Uterus (tissue), 4 donors: Measurements from ENCODE around the gene HOXB4. TPM values are rescaled to one million over a fixed set of nuclear protein-coding genes. Genes with fewer than 3 reads are reported as not detected.

Experiments used
- DNase-seq, 2 donors: peaks; one replicate each; pipeline ENCODE4 v3.0.0-alpha.2; 2019 to 2020
- H3K27ac ChIP-seq, 2 donors: fragments of 200-600 bp; sonication (generic); 1 replicate in 1 of 2; 2 replicates in 1 of 2; pipeline ENCODE4 v1.5.1; 2016 to 2018
- H3K27me3 ChIP-seq, 2 donors: fragments of 200-600 bp; sonication (generic); one replicate each; pipeline ENCODE4 v1.5.1; 2018 to 2019; ENCODE audit warnings: control low read depth in 1 of 2
- H3K36me3 ChIP-seq, 2 donors: fragments of 200-600 bp; sonication (generic); one replicate each; pipeline ENCODE4 v1.5.1; 2019; ENCODE audit warnings: control low read depth in 1 of 2
- H3K4me1 ChIP-seq, 2 donors: fragments of 200-600 bp; sonication (generic); one replicate each; pipeline ENCODE4 v1.5.1; 2018 to 2019; ENCODE audit warnings: control low read depth in 1 of 2
- H3K4me3 ChIP-seq, 2 donors: fragments of 200-600 bp; sonication (generic); 1 replicate in 1 of 2; 2 replicates in 1 of 2; pipeline ENCODE4 v1.5.1; 2018 to 2019; ENCODE audit warnings: mild to moderate bottlenecking in 1 of 2
- H3K9me3 ChIP-seq, 2 donors: fragments of 200-600 bp; sonication (generic); one replicate each; pipeline ENCODE4 v1.5.1; 2019; ENCODE audit warnings: control low read depth in 1 of 2
- POLR2A ChIP-seq, 2 donors: fragments of 450-650 bp; IDR thresholded peaks; one replicate each; pipeline ENCODE4 v1.6.1; 2016; ENCODE audit warnings: antibody characterized with exemption in 2 of 2, mild to moderate bottlenecking in 1 of 2, moderate library complexity in 1 of 2
- intact Hi-C: fragments of 100-400 bp; cut with DNase I; formaldehyde crosslinking; loops from one replicate; pipeline ENCODE4 v1.15.1; 2023; ENCODE audit warnings: low total_unique reads
- total RNA-seq, 4 donors: library from RNA; depleted of rRNA in 3 of 4; stranded (reverse); fragments of >200 nt in 3 of 4; gene quantifications; one replicate each; pipeline versions ENCODE4 v1.1.0 to v1.2.4, GENCODE V29; 2014 to 2023
- TF ChIP-seq, protein P1 (sequence below), 4 experiments: fragments of 200-600 bp in 2 of 4; fragments of 450-650 bp in 2 of 4; sonication (generic) in 2 of 4; IDR thresholded peaks; one replicate each; pipeline ENCODE4 v1.5.1; 2016 to 2019; ENCODE audit warnings: antibody characterized with exemption in 4 of 4, mild to moderate bottlenecking in 2 of 4, moderate library complexity in 1 of 4
- donor health status: DM: yes; HTN: yes; CAD: no.

Gene HOXB4
- total RNA-seq, 4 donors from 2014 or later: 0.88 to 6.9 (median 5.5) TPM; not detected in 1

DNA sequence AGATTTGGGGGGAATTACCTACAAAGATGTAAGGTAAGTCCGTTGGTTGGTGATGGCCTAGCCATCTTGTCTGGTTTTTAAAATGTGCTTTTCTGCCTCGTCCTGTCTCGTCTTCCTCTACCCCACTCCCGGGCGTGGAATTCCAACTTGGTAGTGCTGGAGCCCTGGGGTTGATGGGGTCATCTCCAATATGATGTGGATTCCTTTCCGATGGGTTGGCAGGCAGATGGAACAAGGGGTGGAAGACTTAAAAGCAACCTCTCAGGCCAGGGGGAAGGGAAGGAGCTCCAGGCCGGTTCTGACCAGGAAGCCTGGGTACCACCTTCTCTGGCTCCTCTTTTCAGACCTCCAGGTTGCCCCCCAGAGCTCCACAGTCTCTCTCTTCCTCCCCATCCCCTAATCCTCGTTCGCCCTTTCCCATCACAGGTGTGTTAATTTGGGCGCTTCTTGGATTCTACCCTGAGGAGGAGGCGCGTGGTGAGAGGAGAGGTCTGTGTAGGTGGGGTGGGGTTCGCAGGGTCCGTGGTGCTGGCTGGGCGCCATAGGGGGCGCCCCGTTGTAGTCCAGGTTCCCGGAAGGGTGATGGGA lies 28.1 kb downstream of the HOXB4 start:
- Histone ChIP-seq H3K27ac (no peak overlapping the region), H3K36me3 (no peaks in the 10 kb centered on the region), H3K9me3 (no peaks in the 10 kb centered on the region), H3K4me3 (no peak overlapping the region), H3K4me1 (peaks cover 15% of the 10 kb centered on the region in 2 donors), H3K27me3 (no peaks in the 10 kb centered on the region)
- intact Hi-C loops: no loop called here
- DNase-seq: no peak
- TF ChIP-seq, protein P1, sequence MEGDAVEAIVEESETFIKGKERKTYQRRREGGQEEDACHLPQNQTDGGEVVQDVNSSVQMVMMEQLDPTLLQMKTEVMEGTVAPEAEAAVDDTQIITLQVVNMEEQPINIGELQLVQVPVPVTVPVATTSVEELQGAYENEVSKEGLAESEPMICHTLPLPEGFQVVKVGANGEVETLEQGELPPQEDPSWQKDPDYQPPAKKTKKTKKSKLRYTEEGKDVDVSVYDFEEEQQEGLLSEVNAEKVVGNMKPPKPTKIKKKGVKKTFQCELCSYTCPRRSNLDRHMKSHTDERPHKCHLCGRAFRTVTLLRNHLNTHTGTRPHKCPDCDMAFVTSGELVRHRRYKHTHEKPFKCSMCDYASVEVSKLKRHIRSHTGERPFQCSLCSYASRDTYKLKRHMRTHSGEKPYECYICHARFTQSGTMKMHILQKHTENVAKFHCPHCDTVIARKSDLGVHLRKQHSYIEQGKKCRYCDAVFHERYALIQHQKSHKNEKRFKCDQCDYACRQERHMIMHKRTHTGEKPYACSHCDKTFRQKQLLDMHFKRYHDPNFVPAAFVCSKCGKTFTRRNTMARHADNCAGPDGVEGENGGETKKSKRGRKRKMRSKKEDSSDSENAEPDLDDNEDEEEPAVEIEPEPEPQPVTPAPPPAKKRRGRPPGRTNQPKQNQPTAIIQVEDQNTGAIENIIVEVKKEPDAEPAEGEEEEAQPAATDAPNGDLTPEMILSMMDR (IDR thresholded peaks at IDR 0.05): no peak
- TF ChIP-seq POLR2A (IDR thresholded peaks at IDR 0.05): no peak

DNA sequence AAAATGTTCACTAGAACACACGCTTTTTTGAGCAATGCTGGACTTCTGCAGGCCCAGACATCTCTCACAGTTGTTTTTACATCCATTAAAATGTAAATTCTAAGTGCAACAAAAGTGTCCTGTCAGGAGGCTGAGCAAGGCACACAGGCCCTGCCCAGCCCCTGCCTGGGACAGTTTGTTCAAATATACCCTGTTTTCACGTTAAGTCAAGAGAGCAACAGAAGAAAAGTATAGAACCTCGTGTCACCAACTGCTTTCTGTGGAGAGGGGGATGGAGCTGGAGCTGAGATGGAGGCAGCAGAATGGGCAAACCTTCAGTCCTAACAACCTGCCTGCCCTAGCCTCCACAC lies 28.9 kb downstream of the HOXB4 start:
- peak overlapping the region in 1 of 2 donors; percentile 93 for H3K27ac ChIP-seq
- no peak for TF ChIP-seq POLR2A (IDR thresholded peaks at IDR 0.05)
- TF ChIP-seq, protein P1 (IDR thresholded peaks at IDR 0.05): no peak

DNA sequence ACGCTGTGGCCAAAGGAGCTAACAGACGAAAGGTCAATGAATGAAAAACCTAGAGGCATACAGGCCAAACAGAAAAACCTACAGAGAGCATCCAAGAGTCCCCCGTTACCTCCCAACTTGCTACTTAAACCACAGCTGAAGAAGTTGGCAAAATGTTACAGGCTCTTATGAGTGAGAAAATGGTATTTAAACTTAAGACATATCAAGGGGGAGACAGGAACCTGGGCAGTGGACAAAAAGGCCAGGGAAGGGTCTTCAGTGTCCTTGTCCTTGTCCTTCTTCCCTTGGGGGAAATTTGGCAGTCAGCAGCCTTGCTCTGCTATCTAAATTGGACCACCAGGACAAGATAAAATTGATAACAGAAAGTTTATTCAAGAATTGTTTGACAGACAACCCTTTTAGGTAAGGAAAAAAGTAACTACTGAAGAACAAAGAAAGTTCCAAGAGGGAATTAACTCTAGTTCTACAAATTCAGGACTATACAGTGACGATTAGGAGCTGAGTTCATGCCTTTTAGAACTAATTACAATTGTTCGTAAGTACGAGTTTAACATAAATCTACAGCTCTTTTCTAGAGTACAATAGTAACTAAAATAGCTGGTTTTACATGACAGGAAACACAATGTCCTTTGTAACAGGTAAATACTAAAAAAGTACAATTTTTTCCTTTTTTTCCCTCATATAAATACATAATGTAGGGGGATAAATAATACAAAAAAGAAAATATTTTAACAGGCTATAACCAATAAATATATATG lies 29.4 kb downstream of the HOXB4 start:
- TF ChIP-seq, protein P1 (IDR thresholded peaks at IDR 0.05): no peak
- TF ChIP-seq POLR2A (IDR thresholded peaks at IDR 0.05): no peak
- intact Hi-C loops: no loop called here
- no peaks in the 10 kb centered on the region for H3K27me3 ChIP-seq
- DNase-seq: no peak
- H3K4me1 ChIP-seq: peaks cover 12 to 17% of the 10 kb centered on the region in 2 donors
- peak overlapping the region; percentile 93 to 97 for H3K27ac ChIP-seq
- H3K9me3 ChIP-seq: no peaks in the 10 kb centered on the region
- H3K4me3 ChIP-seq: no peak overlapping the region
- no peaks in the 10 kb centered on the region for H3K36me3 ChIP-seq

More for the DNA sequence above, 28.9 kb downstream of the HOXB4 start:
- H3K9me3 ChIP-seq: no peaks in the 10 kb centered on the region
- H3K36me3 ChIP-seq: no peaks in the 10 kb centered on the region
- intact Hi-C loops: no loop called here
- no peaks in the 10 kb centered on the region for H3K27me3 ChIP-seq
- H3K4me3 ChIP-seq: no peak overlapping the region
- H3K4me1 ChIP-seq: peaks cover 12 to 17% of the 10 kb centered on the region in 2 donors
- no peak for DNase-seq

DNA sequence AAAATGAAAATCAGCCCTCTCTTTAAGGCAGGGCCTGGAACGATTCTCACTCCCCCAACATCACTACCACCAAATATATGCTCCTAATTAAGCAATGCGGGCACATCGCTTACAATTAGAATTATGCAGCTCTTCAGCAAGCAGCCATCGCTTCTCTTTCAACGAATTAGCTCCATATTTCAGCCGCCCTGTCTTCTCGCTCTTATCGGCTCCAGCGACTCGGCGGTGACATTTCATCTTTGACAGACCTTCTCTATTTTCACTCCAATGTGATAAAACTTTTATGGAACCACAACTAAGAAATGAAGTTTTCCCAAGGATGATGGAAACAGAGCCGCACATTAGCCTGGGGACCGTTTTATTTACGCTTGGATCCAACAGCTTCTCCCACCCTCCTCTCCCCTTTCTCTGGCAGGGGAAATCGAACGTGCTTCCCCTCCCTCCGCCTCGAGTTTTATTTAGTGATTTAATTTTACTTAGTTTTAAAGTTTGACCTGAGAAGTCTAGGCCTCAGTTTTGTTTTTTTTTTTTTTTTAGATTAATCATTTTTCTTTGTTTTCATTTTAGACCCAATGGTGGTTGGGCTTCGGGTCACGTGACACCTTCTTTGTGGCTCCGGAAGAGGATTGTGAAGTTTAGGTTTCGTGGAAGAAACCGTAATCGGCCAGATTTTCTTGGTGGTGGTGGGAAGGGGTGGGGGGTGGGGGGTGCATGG lies 30.2 kb downstream of the HOXB4 start:
- no peak for DNase-seq

More for the DNA sequence above, 30.2 kb downstream of the HOXB4 start:
- Histone ChIP-seq H3K27ac (peak overlapping the region; percentile 93 to 97), H3K27me3 (no peaks in the 10 kb centered on the region), H3K4me3 (peak overlapping the region; percentile 0 to 15), H3K9me3 (no peaks in the 10 kb centered on the region), H3K4me1 (peaks cover 12 to 17% of the 10 kb centered on the region in 2 donors), H3K36me3 (no peaks in the 10 kb centered on the region)
- intact Hi-C loops: no loop called here
- TF ChIP-seq POLR2A (IDR thresholded peaks at IDR 0.05): no peak
- TF ChIP-seq, protein P1 (IDR thresholded peaks at IDR 0.05): no peak
